HEK293 (cell line): ENCODE measurements around the gene WTAP.

Experiments
- CTCF ChIA-PET: fragments of 350-600 bp; formaldehyde crosslinking; extraction: SDS; loops from one replicate; lab custom pipeline; 2021; ENCODE audit warnings: antibody characterized with exemption; lab: Yijun Ruan, JAX
- POLR2A ChIA-PET: fragments of 300-600 bp; formaldehyde crosslinking; extraction: SDS; loops from one replicate; lab custom pipeline; 2020; ENCODE audit warnings: antibody characterized with exemption, inconsistent platforms; lab: Yijun Ruan, JAX
- H3K27ac ChIP-seq: fragments of 200-500 bp; sonication (Bioruptor generic); 2 replicates; pipeline ENCODE4 v1.5.1; 2014; ENCODE audit warnings: low read depth, low read length, control low read depth, inconsistent platforms; ENCODE audit errors: extremely low read depth
- H3K36me3 ChIP-seq, 2 experiments: fragments of 200-500 bp in 1 of 2; sonication (Bioruptor generic) in 1 of 2; 1 replicate in 1 of 2; 2 replicates in 1 of 2; pipeline ENCODE4 v1.5.1; 2014 to 2017; ENCODE audit warnings: inconsistent platforms in 2 of 2, low read length in 2 of 2; ENCODE audit not compliant: control insufficient read depth in 2 of 2, insufficient read depth in 1 of 2
- H3K4me1 ChIP-seq: fragments of 200-500 bp; sonication (Bioruptor generic); 2 replicates; pipeline ENCODE4 v1.5.1; 2014; ENCODE audit warnings: mild to moderate bottlenecking, low read length, inconsistent platforms; ENCODE audit not compliant: control insufficient read depth, insufficient read depth
- H3K4me3 ChIP-seq: 2 replicates; pipeline ENCODE4 v1.5.1; 2011; ENCODE audit warnings: low read depth, mild to moderate bottlenecking, control low read depth, low read length, moderate library complexity
- H3K9me3 ChIP-seq: fragments of 200-500 bp; sonication (Bioruptor generic); 2 replicates; pipeline ENCODE4 v1.5.1; 2014; ENCODE audit warnings: low read depth, low read length, inconsistent platforms; ENCODE audit not compliant: control insufficient read depth, insufficient read depth
- KLF8 ChIP-seq: fragments of 450-650 bp; formaldehyde crosslinking; IDR thresholded peaks from 2 replicates; pipeline ENCODE4 v1.5.1; 2016; ENCODE audit warnings: missing biosample characterization, missing genetic modification characterization
- PRDM1 ChIP-seq: fragments of 450-650 bp; formaldehyde crosslinking; IDR thresholded peaks from 2 replicates; pipeline ENCODE4; 2016; ENCODE audit warnings: missing biosample characterization, missing genetic modification characterization
- SP7 ChIP-seq: fragments of 450-650 bp; formaldehyde crosslinking; IDR thresholded peaks from 2 replicates; pipeline ENCODE4 v1.5.1; 2016; ENCODE audit warnings: missing biosample characterization, missing genetic modification characterization
- ZEB2 ChIP-seq: fragments of 450-650 bp; formaldehyde crosslinking; IDR thresholded peaks from 2 replicates; pipeline ENCODE4 v1.5.1; 2016; ENCODE audit warnings: missing biosample characterization, missing genetic modification characterization
- ZFHX2 ChIP-seq: fragments of 450-650 bp; formaldehyde crosslinking; conservative IDR thresholded peaks from 2 replicates; pipeline ENCODE4 v1.5.1; 2016; ENCODE audit warnings: missing biosample characterization, missing genetic modification characterization
- ZNF501 ChIP-seq: fragments of 450-650 bp; formaldehyde crosslinking; IDR thresholded peaks from 2 replicates; pipeline ENCODE4 v1.5.1; 2016; ENCODE audit warnings: missing biosample characterization, missing genetic modification characterization
- ZNF600 ChIP-seq: fragments of 450-650 bp; formaldehyde crosslinking; IDR thresholded peaks from 2 replicates; pipeline ENCODE4 v1.5.1; 2016; ENCODE audit warnings: missing biosample characterization, missing genetic modification characterization
- ZNF621 ChIP-seq: fragments of 450-650 bp; formaldehyde crosslinking; IDR thresholded peaks from 2 replicates; pipeline ENCODE4 v1.5.1; 2017; ENCODE audit warnings: missing biosample characterization, missing genetic modification characterization
- ZNF664 ChIP-seq: fragments of 450-650 bp; formaldehyde crosslinking; IDR thresholded peaks from 2 replicates; pipeline ENCODE4 v1.5.1; 2016; ENCODE audit warnings: missing biosample characterization, missing genetic modification characterization
- ZNF768 ChIP-seq: fragments of 450-650 bp; formaldehyde crosslinking; IDR thresholded peaks from 2 replicates; pipeline ENCODE4 v1.5.1; 2018; ENCODE audit warnings: missing biosample characterization, mild to moderate bottlenecking, missing genetic modification characterization
- TF ChIP-seq, protein P1 (sequence below): fragments of 450-650 bp; formaldehyde crosslinking; IDR thresholded peaks from 2 replicates; pipeline ENCODE4 v1.5.1; 2016; ENCODE audit warnings: missing biosample characterization, missing genetic modification characterization
- TF ChIP-seq, protein P2 (sequence below): fragments of 450-650 bp; formaldehyde crosslinking; IDR thresholded peaks from 2 replicates; pipeline ENCODE4 v1.5.1; 2016; ENCODE audit warnings: missing biosample characterization, missing genetic modification characterization
- TF ChIP-seq, protein P3 (sequence below): fragments of 450-650 bp; formaldehyde crosslinking; IDR thresholded peaks from 2 replicates; pipeline ENCODE4 v1.5.1; 2016; ENCODE audit warnings: missing biosample characterization, missing genetic modification characterization
- TF ChIP-seq, protein P4 (sequence below): fragments of 450-650 bp; formaldehyde crosslinking; IDR thresholded peaks from 2 replicates; pipeline ENCODE4 v1.5.1; 2017; ENCODE audit warnings: missing biosample characterization, missing genetic modification characterization
- TF ChIP-seq, protein P5 (sequence below): fragments of 450-650 bp; IDR thresholded peaks from 2 replicates; pipeline ENCODE4 v1.5.1; 2018; ENCODE audit warnings: missing biosample characterization, mild to moderate bottlenecking, missing genetic modification characterization
- TF ChIP-seq, protein P6 (sequence below): fragments of 450-650 bp; formaldehyde crosslinking; IDR thresholded peaks from 2 replicates; pipeline ENCODE4 v1.5.1; 2016; ENCODE audit warnings: missing biosample characterization, missing genetic modification characterization, low read depth

Gene WTAP

DNA sequence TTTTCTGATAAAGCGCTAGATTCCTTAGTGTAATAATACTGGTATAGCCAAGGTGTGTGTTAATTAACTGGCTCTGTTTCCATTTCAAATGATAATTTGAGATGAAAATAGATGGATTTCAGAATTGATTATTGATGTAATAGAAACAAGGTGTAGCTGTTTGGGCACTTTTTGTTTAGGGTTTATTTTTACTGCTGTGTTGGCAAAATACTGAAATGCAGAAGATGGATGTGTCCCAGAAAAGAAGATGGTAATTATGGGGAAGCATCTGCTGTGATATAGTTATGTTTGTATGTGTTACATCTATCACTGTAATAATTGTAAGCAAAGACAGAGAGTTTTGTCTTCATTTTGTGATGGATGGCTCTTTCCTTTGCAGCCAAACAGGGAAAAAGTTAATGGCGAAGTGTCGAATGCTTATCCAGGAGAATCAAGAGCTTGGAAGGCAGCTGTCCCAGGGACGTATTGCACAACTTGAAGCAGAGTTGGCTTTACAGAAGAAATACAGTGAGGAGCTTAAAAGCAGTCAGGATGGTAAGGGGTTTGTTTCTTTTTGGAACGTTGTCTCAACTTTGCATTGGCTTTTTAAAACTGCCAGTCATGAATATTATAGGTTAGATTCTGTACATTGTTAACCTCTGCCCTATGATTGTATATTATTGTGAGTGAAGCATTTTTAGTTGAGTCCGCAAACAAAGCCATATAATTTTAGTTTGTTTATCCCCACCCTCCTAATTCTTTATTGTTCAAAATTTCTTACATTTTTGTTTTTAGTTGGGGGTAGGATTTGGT is 26.0 kb downstream of the WTAP start:
- H3K9me3 ChIP-seq, result no peaks in the 10 kb centered on the region
- no peaks in the 10 kb centered on the region for H3K4me1 ChIP-seq
- ChIA-PET CTCF (no interaction called here), POLR2A (no interaction called here)
- TF ChIP-seq SP7 (tag by site-specific recombination), result peak; percentile 52; the same call in 1 of the 2 replicates
- no peak for TF ChIP-seq KLF8
- TF ChIP-seq ZNF768 (tag by site-specific recombination), result no peak
- TF ChIP-seq, protein P1, sequence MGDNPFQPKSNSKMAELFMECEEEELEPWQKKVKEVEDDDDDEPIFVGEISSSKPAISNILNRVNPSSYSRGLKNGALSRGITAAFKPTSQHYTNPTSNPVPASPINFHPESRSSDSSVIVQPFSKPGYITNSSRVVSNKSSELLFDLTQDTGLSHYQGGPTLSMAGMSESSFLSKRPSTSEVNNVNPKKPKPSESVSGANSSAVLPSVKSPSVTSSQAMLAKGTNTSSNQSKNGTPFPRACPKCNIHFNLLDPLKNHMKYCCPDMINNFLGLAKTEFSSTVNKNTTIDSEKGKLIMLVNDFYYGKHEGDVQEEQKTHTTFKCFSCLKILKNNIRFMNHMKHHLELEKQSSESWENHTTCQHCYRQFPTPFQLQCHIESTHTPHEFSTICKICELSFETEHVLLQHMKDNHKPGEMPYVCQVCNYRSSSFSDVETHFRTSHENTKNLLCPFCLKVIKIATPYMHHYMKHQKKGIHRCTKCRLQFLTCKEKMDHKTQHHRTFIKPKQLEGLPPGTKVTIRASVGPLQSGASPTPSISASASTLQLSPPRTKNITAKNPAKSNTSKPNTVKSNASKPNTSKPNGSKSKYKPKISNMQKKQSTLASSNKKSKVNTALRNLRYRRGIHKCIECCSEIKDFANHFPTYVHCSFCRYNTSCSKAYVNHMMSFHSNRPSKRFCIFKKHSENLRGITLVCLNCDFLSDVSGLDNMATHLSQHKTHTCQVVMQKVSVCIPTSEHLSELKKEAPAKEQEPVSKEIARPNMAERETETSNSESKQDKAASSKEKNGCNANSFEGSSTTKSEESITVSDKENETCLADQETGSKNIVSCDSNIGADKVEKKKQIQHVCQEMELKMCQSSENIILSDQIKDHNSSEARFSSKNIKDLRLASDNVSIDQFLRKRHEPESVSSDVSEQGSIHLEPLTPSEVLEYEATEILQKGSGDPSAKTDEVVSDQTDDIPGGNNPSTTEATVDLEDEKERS (tag by site-specific recombination), result no peak
- TF ChIP-seq ZNF501 (tag by site-specific recombination), result no peak
- H3K27ac ChIP-seq, result no peak overlapping the region
- peaks cover 18 to 99% of the 10 kb centered on the region in 2 experiments for H3K36me3 ChIP-seq
- no peak overlapping the region for H3K4me3 ChIP-seq

DNA sequence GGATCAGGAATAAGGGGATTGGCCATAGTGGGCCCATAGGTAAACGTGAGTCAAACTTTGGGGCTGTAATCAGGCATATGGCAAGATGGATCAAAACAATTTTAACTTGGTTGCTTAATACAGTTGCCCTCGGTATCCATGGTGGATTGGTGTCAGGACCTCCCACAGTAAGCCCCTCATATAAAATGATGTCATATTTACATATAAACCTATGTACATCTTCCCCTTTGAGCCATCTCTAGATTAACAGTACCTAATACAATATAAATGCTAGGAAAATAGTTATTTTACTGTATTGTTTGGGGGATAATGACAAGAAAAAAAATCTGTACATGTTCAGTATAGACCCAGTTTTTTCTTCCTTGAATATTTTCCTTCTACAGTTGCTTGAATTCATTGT is 27.1 kb downstream of the WTAP start:
- ChIA-PET CTCF (no interaction called here), POLR2A (no interaction called here)
- H3K36me3 ChIP-seq, result peaks cover 18 to 93% of the 10 kb centered on the region in 2 experiments

DNA sequence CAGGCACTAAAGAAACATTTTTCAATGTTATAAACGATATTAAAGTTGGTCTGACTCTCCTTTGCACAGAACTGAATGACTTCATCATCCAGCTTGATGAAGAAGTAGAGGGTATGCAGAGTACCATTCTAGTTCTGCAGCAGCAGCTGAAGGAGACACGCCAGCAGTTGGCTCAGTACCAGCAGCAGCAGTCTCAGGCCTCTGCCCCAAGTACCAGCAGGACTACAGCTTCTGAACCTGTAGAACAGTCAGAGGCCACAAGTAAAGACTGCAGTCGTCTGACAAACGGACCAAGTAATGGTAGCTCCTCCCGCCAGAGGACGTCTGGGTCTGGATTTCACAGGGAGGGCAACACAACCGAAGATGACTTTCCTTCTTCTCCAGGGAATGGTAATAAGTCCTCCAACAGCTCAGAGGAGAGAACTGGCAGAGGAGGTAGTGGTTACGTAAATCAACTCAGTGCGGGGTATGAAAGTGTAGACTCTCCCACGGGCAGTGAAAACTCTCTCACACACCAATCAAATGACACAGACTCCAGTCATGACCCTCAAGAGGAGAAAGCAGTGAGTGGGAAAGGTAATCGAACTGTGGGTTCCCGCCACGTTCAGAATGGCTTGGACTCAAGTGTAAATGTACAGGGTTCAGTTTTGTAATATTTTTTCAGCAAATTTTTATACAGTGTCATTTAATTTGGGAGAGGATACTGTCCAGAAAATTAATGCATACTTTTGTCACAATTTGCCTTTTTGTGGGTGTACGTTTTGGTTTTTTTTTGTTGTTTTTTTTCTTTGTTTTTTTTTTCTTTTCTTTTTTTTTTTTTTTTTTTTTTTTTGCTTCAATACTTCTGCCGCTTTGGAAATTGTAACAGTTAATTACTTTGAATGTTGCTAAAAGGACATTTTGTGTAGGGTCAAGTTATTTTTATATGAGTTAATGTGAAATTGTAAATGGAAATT is 27.9 kb downstream of the WTAP start:
- ChIA-PET POLR2A (no interaction called here), CTCF (no interaction called here)
- no peaks in the 10 kb centered on the region for H3K4me1 ChIP-seq
- no peak overlapping the region for H3K4me3 ChIP-seq
- H3K27ac ChIP-seq, result no peak overlapping the region
- H3K36me3 ChIP-seq, result peaks cover 18 to 85% of the 10 kb centered on the region in 2 experiments
- H3K9me3 ChIP-seq, result no peaks in the 10 kb centered on the region
- no peak for TF ChIP-seq ZEB2 (tag by site-specific recombination)
- TF ChIP-seq, protein P2, sequence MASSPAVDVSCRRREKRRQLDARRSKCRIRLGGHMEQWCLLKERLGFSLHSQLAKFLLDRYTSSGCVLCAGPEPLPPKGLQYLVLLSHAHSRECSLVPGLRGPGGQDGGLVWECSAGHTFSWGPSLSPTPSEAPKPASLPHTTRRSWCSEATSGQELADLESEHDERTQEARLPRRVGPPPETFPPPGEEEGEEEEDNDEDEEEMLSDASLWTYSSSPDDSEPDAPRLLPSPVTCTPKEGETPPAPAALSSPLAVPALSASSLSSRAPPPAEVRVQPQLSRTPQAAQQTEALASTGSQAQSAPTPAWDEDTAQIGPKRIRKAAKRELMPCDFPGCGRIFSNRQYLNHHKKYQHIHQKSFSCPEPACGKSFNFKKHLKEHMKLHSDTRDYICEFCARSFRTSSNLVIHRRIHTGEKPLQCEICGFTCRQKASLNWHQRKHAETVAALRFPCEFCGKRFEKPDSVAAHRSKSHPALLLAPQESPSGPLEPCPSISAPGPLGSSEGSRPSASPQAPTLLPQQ (tag by site-specific recombination), result no peak
- TF ChIP-seq, protein P3, sequence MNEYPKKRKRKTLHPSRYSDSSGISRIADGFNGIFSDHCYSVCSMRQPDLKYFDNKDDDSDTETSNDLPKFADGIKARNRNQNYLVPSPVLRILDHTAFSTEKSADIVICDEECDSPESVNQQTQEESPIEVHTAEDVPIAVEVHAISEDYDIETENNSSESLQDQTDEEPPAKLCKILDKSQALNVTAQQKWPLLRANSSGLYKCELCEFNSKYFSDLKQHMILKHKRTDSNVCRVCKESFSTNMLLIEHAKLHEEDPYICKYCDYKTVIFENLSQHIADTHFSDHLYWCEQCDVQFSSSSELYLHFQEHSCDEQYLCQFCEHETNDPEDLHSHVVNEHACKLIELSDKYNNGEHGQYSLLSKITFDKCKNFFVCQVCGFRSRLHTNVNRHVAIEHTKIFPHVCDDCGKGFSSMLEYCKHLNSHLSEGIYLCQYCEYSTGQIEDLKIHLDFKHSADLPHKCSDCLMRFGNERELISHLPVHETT (tag by site-specific recombination), result 0 out of 2 replicates have a peak, but pooled peaks have one; percentile 21
- peak; percentile 93 for TF ChIP-seq PRDM1 (tag by site-specific recombination)
- no peak for TF ChIP-seq ZNF621 (tag by site-specific recombination)
- TF ChIP-seq, protein P4, sequence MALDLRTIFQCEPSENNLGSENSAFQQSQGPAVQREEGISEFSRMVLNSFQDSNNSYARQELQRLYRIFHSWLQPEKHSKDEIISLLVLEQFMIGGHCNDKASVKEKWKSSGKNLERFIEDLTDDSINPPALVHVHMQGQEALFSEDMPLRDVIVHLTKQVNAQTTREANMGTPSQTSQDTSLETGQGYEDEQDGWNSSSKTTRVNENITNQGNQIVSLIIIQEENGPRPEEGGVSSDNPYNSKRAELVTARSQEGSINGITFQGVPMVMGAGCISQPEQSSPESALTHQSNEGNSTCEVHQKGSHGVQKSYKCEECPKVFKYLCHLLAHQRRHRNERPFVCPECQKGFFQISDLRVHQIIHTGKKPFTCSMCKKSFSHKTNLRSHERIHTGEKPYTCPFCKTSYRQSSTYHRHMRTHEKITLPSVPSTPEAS, result no peak
- TF ChIP-seq, protein P5, sequence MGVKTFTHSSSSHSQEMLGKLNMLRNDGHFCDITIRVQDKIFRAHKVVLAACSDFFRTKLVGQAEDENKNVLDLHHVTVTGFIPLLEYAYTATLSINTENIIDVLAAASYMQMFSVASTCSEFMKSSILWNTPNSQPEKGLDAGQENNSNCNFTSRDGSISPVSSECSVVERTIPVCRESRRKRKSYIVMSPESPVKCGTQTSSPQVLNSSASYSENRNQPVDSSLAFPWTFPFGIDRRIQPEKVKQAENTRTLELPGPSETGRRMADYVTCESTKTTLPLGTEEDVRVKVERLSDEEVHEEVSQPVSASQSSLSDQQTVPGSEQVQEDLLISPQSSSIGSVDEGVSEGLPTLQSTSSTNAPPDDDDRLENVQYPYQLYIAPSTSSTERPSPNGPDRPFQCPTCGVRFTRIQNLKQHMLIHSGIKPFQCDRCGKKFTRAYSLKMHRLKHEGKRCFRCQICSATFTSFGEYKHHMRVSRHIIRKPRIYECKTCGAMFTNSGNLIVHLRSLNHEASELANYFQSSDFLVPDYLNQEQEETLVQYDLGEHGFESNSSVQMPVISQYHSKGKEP (tag by site-specific recombination), result 0 out of 2 replicates have a peak, but pooled peaks have one; percentile 45
- TF ChIP-seq ZNF600, result peak; percentile 46
- no peak for TF ChIP-seq ZNF664

More for the DNA sequence above, 27.1 kb downstream of the WTAP start:
- Histone ChIP-seq H3K27ac (no peak overlapping the region), H3K9me3 (no peaks in the 10 kb centered on the region), H3K4me1 (no peaks in the 10 kb centered on the region), H3K4me3 (no peak overlapping the region)
- no peak for TF ChIP-seq ZFHX2 (tag by site-specific recombination)
- TF ChIP-seq, protein P6, sequence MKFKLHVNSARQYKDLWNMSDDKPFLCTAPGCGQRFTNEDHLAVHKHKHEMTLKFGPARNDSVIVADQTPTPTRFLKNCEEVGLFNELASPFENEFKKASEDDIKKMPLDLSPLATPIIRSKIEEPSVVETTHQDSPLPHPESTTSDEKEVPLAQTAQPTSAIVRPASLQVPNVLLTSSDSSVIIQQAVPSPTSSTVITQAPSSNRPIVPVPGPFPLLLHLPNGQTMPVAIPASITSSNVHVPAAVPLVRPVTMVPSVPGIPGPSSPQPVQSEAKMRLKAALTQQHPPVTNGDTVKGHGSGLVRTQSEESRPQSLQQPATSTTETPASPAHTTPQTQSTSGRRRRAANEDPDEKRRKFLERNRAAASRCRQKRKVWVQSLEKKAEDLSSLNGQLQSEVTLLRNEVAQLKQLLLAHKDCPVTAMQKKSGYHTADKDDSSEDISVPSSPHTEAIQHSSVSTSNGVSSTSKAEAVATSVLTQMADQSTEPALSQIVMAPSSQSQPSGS, result peak; percentile 57
